Activated CD4-positive, CD25-positive, alpha-beta regulatory T cell treated with anti-CD3 and anti-CD28 coated beads, Interleukin-2, amount 50 U/mL, for 72 hours (primary cell): ENCODE data around the gene CD163L1.

Experiments used
- DNase-seq: peaks from one replicate; pipeline ENCODE4 v3.0.0; 2021

CD163L1 gene

GRCh38 chr12:7321624-7322023 lies 122.3 kb downstream of the CD163L1 start:
- DNase-seq, result no peak

- DNase-seq, result no peak
These were observed 124.0 kb downstream of the CD163L1 start for GRCh38 chr12:7319930-7320329.

GRCh38 chr12:7310070-7310469 lies 133.9 kb downstream of the CD163L1 start:
- DNase-seq, result no peak
